Breast epithelium (tissue), 4 donors: Measurements from ENCODE around the gene ANO8. TPM values are rescaled to one million over a fixed set of nuclear protein-coding genes. Genes with fewer than 3 reads are reported as not detected.

ENCODE experiments used
- DNase-seq, 2 donors: peaks; one replicate each; pipeline ENCODE4 v3.0.0-alpha.2; 2019; ENCODE audit warnings: low spot score in 2 of 2
- H3K27ac ChIP-seq, 2 donors: fragments of 200-600 bp; sonication (generic) in 1 of 2; one replicate each; pipeline ENCODE4 v1.5.1; 2016 to 2019; ENCODE audit warnings: mild to moderate bottlenecking in 1 of 2
- H3K27me3 ChIP-seq, 2 donors: fragments of 200-600 bp; sonication (generic) in 1 of 2; one replicate each; pipeline versions ENCODE4 v1.5.1 to v1.6.0; 2017 to 2019; ENCODE audit warnings: control low read depth in 1 of 2, mild to moderate bottlenecking in 1 of 2
- H3K36me3 ChIP-seq: fragments of 200-600 bp; one replicate; pipeline ENCODE4 v1.5.1; 2019
- H3K4me1 ChIP-seq, 2 donors: fragments of 200-600 bp; sonication (generic); one replicate each; pipeline ENCODE4 v1.5.1; 2016 to 2019; ENCODE audit warnings: control low read depth in 1 of 2
- H3K4me3 ChIP-seq, 3 donors: fragments of 200-600 bp; sonication (generic); 1 replicate in 2 of 3; 2 replicates in 1 of 3; pipeline ENCODE4 v1.5.1; 2016 to 2019; ENCODE audit warnings: mild to moderate bottlenecking in 3 of 3, moderate library complexity in 2 of 3
- H3K9me3 ChIP-seq, 2 donors: fragments of 200-600 bp; sonication (generic) in 1 of 2; one replicate each; pipeline ENCODE4 v1.5.1; 2016 to 2019; ENCODE audit warnings: control low read depth in 1 of 2
- CTCF ChIP-seq, 3 donors: fragments of 450-650 bp; IDR thresholded peaks; one replicate each; pipeline ENCODE4 v1.5.1; 2016 to 2017; ENCODE audit warnings: antibody characterized with exemption in 3 of 3, mild to moderate bottlenecking in 3 of 3, moderate library complexity in 3 of 3
- POLR2A ChIP-seq: fragments of 450-650 bp; IDR thresholded peaks from one replicate; pipeline ENCODE4 v1.6.1; 2016; ENCODE audit warnings: antibody characterized with exemption, mild to moderate bottlenecking, moderate library complexity
- POLR2AphosphoS5 ChIP-seq, 3 donors: sonication (generic); formaldehyde crosslinking; IDR thresholded peaks; one replicate each; pipeline ENCODE4 v1.6.1; 2017; ENCODE audit warnings: antibody characterized with exemption in 3 of 3
- intact Hi-C: fragments of 100-400 bp; cut with DNase I; formaldehyde crosslinking; loops from one replicate; pipeline ENCODE4 v1.15.1; 2023; ENCODE audit warnings: low total_unique reads
- total RNA-seq, 3 donors: library from RNA; depleted of rRNA; stranded (reverse); fragments of >200 nt; gene quantifications; one replicate each; pipeline ENCODE4 v1.1.0, GENCODE V29; 2016

ANO8 gene
- total RNA-seq, 3 donors from 2014 or later = 5.1 to 7.2 (median 5.9) TPM

- Histone ChIP-seq H3K4me3 (no peak overlapping the region), H3K27ac (peak overlapping the region in 1 of 2 donors; percentile 8), H3K27me3 (no peaks in the 10 kb centered on the region), H3K4me1 (no peaks in the 10 kb centered on the region), H3K9me3 (no peaks in the 10 kb centered on the region), H3K36me3 (no peaks in the 10 kb centered on the region)
- DNase-seq = no peak
- TF ChIP-seq POLR2AphosphoS5 (IDR thresholded peaks at IDR 0.05) = no peak
- intact Hi-C loops = no loop called here
Measured at GRCh38 chr19:17358395-17358794, 23.7 kb upstream of the ANO8 start.

- H3K9me3 ChIP-seq = no peaks in the 10 kb centered on the region
- intact Hi-C loops = no loop called here
- no peak for DNase-seq
- no peaks in the 10 kb centered on the region for H3K4me1 ChIP-seq
- no peaks in the 10 kb centered on the region for H3K27me3 ChIP-seq
- H3K27ac ChIP-seq = peak overlapping the region in 1 of 2 donors; percentile 8
- no peak overlapping the region for H3K4me3 ChIP-seq
- no peaks in the 10 kb centered on the region for H3K36me3 ChIP-seq
- TF ChIP-seq POLR2AphosphoS5 (IDR thresholded peaks at IDR 0.05) (no peak), POLR2A (no peak), CTCF (IDR thresholded peaks at IDR 0.05) (no peak)
Measured at GRCh38 chr19:17357724-17358123, 23.1 kb upstream of the ANO8 start.

GRCh38 chr19:17357078-17357666 lies 22.5 kb upstream of the ANO8 start:
- Histone ChIP-seq H3K27me3 (no peaks in the 10 kb centered on the region), H3K9me3 (no peaks in the 10 kb centered on the region), H3K4me3 (no peak overlapping the region), H3K4me1 (no peaks in the 10 kb centered on the region), H3K27ac (peak overlapping the region in 1 of 2 donors; percentile 8), H3K36me3 (no peaks in the 10 kb centered on the region)
- TF ChIP-seq CTCF (IDR thresholded peaks at IDR 0.05) (no peak), POLR2A (no peak), POLR2AphosphoS5 (IDR thresholded peaks at IDR 0.05) (no peak)
- intact Hi-C loops = no loop called here
- DNase-seq = no peak

- Histone ChIP-seq H3K27ac (peak overlapping the region in 1 of 2 donors; percentile 38), H3K27me3 (no peaks in the 10 kb centered on the region), H3K36me3 (no peaks in the 10 kb centered on the region), H3K4me3 (no peak overlapping the region), H3K4me1 (no peaks in the 10 kb centered on the region), H3K9me3 (no peaks in the 10 kb centered on the region)
- intact Hi-C loops = no loop called here
- TF ChIP-seq CTCF (IDR thresholded peaks at IDR 0.05) = no peak
- no peak for TF ChIP-seq POLR2A
- no peak for TF ChIP-seq POLR2AphosphoS5 (IDR thresholded peaks at IDR 0.05)
- no peak for DNase-seq
Measured at GRCh38 chr19:17353386-17353785, 18.7 kb upstream of the ANO8 start.

GRCh38 chr19:17352608-17353280 lies 18.1 kb upstream of the ANO8 start:
- TF ChIP-seq POLR2AphosphoS5 (IDR thresholded peaks at IDR 0.05) (no peak), CTCF (IDR thresholded peaks at IDR 0.05) (no peak), POLR2A (no peak)
- H3K4me3 ChIP-seq = no peak overlapping the region
- no peaks in the 10 kb centered on the region for H3K4me1 ChIP-seq
- no peaks in the 10 kb centered on the region for H3K36me3 ChIP-seq
- intact Hi-C loops = no loop called here
- H3K9me3 ChIP-seq = no peaks in the 10 kb centered on the region
- H3K27ac ChIP-seq = peak overlapping the region in 1 of 2 donors; percentile 38
- H3K27me3 ChIP-seq = no peaks in the 10 kb centered on the region
- DNase-seq = no peak
